GM12874 (cell line): ENCODE data around the gene LEKR1.

Experiments
- TF ChIP-seq, protein P1 (sequence below): IDR thresholded peaks from 2 replicates; pipeline ENCODE4 v1.5.1; 2011; ENCODE audit warnings: low read depth, mild to moderate bottlenecking, control low read depth, low read length, moderate library complexity; ENCODE audit not compliant: insufficient read depth

LEKR1 gene

DNA sequence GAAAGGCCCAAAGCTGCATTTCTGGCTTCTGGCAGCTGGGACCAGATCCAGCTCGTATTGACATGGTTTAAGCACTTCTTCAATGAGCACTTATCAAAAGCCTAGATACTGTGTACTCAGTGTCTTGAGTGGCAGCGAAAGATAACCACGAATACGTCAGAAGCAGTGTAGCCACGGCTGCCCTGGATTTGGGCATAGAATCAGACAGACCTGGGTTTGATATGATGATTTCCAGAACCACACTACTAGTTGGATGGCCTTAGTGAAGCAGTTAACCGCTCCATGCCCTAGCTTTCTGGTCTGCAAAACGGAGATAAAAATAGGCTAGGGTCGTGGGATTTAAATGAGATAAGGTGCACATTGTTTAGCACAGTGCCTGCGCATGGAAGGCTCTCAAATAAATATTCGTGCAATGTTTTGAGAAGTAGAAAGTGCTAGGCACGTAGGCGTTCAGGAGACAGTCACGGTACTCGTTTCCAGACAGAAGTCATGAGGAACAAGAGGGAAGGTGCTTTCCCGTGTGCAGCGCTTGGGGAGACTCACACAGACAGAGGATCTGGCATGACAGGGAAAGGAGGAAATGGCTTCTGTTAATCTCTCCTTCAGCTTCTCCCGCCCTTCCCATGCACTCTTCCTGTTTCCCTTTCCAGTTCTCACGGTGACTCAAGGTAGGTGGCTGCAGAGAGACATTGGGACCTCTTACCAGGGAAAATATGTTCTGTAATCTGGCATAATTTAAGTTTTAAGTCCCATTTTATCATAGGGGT, 263.5 kb downstream of the LEKR1 start:
- TF ChIP-seq, protein P1, sequence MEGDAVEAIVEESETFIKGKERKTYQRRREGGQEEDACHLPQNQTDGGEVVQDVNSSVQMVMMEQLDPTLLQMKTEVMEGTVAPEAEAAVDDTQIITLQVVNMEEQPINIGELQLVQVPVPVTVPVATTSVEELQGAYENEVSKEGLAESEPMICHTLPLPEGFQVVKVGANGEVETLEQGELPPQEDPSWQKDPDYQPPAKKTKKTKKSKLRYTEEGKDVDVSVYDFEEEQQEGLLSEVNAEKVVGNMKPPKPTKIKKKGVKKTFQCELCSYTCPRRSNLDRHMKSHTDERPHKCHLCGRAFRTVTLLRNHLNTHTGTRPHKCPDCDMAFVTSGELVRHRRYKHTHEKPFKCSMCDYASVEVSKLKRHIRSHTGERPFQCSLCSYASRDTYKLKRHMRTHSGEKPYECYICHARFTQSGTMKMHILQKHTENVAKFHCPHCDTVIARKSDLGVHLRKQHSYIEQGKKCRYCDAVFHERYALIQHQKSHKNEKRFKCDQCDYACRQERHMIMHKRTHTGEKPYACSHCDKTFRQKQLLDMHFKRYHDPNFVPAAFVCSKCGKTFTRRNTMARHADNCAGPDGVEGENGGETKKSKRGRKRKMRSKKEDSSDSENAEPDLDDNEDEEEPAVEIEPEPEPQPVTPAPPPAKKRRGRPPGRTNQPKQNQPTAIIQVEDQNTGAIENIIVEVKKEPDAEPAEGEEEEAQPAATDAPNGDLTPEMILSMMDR, result no peak

DNA sequence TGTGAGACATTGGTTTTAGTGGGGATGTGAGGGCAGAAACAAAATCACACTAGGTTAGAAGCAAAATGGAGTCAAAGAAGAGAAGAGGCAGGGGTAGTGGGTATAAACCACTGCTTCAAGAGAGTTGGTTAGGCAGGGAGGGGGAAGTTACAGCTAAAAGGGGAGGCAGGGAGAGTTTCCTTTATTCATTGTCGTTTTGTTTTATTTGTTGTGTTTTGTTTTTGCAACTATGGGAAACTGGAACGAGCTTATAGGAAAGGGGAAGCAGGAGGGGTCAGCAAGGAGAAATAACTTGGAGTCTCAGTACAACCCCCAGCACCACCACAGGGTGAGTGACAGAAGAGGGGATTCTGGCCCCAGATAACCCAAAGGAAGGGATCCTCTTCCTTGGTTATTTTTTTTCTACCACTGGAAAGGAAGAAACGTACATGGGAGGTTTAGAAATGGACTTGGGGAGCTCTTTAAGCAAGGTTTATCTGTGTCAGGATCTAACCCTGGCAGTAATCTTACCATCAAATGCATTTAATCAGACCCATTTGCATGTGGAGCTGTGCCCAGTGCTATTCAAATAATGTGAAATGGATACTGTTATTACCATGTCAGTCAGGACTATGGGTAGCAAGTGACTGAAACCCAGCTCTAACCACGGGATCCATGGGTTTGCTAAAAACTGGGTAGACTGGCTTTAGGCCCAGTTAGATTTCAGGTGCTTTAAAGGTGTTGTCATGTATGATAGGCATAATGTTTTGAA, 265.1 kb downstream of the LEKR1 start:
- TF ChIP-seq, protein P1, result no peak

DNA sequence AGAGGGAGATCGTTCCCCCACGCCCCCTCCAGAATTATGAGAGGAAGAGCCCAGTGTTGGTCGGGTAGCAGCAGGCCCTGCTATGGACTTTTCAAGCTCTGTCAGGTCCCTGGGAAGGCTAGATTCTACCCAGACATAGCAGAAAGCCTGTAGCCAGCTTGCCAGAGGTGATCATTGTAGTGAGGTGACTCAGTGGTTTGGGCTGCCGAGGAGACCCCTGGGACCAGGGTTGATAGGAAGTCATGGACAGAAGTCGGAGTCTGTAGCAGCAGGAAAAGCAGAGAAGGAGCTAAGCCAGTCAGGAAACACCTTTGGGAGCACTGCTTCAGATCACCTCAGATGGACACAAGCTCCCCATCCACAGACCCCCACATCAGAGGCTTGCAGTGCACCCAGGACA, 266.1 kb downstream of the LEKR1 start:
- TF ChIP-seq, protein P1, result no peak

DNA sequence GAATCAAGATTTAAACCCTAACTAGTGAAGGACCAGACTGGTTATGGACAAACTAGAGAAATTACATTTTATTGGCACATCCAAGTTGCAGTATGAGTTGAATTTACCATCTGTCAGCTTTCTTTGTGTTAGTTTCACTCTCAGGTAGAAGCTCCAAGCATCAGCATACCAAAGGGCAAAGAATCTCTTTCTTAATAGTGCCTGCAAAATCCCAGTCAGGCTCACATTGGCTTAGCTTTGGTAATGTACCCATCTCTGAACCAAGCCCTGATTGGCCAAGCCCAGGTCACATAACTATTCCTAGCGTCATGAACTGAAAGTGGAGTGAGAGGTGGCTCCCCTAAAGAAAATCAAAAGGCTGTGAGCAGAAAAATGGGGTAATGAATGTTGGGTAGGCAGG, 266.9 kb downstream of the LEKR1 start:
- TF ChIP-seq, protein P1, result no peak

DNA sequence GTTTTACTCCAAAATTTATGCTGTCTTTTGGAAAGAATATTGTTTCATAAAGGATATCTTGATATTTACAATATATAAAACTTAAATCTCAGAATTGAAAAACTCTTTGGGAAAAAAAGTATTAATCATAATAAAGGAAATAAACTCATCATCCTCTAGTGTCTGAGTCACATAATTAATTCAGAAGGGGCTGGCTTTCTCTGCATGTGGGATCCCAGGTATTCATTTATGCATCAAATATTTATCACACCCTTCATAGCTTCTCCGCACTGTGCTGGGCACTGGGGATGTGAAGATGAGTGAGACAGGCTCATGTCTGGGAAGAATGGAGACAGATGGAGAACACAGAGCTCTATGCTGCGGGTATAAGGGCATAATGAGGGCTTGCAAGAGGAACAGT, 268.1 kb downstream of the LEKR1 start:
- TF ChIP-seq, protein P1, result no peak

DNA sequence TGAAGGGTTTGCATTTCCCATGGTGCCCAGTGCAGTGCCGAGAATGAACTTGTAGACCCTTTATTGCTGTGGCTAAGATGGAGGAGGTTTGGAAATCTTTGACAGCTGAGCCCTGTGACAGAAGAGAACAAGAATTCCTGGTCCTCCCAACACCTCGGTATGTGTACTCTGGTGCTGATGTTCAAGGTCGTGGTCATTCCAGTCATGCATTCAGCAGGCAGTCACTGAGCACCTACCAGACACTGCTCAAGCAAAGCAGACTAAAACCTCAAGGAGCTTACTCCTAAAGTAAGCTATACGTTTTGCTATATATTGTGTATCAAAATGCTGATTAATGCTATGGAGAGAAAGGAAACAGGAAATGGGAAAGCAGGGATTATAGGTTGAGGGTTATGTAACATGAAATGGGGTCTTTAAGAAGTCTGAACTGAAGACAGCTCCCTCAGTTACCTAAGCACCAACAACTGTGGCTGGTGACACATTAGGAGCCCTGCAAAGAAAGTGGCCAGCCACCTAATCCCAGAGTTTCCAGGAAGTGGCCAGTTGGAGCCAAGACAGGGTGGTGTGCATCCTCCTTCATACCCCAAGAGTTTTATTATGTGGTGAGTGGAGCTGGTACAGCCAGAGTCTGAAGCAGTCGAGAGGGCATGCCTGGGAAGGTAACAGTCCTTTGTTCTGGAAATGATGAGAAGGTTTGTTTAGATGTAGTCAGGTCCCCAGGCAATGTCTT, 268.8 kb downstream of the LEKR1 start:
- TF ChIP-seq, protein P1, result no peak
